Endometrial microvascular endothelial cells (primary cell): ENCODE measurements around the gene POP4. TPM values are rescaled to one million over a fixed set of nuclear protein-coding genes. Genes with fewer than 3 reads are reported as not detected.

Experiments
- in situ Hi-C: cut with HindIII; loops from 2 replicates; pipeline ENCODE4 v1.10.0; 2017; ENCODE audit warnings: low sequenced_read_pairs, low pct_unique_long_range_greater_than_20kb; ENCODE audit errors: inconsistent ontology term
- total RNA-seq: library from RNA; depleted of rRNA; stranded (reverse); fragments of >200 nt; gene quantifications from one replicate; pipeline ENCODE4 v1.2.3, GENCODE V29; 2015; ENCODE audit errors: inconsistent ontology term

The POP4 gene
- total RNA-seq, 1 donor from 2014 or later: 56.7 TPM

DNA sequence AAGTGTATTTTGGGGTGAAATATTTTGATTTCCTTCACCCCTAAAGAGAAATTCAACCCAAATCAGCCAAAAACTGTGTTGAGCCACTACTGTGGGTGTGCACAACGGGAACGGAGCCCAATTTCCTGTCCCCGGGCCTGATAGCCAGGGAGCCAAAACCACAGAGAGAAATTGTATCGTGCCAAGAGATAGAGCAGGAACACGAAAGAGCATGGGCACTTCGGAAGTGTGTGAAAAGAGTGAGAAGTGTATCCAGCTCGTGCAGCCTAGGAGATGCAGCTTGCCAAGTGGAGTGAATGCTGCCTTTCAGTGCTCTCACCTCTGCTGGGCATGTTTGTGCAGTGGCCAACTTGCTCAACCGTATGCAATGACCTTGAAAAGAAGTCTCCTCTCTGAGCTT lies 39.8 kb downstream of the POP4 start:
- in situ Hi-C loops: no loop called here

- in situ Hi-C loops: no loop called here
These were observed 44.8 kb downstream of the POP4 start for GRCh38 chr19:29650772-29651387.

DNA sequence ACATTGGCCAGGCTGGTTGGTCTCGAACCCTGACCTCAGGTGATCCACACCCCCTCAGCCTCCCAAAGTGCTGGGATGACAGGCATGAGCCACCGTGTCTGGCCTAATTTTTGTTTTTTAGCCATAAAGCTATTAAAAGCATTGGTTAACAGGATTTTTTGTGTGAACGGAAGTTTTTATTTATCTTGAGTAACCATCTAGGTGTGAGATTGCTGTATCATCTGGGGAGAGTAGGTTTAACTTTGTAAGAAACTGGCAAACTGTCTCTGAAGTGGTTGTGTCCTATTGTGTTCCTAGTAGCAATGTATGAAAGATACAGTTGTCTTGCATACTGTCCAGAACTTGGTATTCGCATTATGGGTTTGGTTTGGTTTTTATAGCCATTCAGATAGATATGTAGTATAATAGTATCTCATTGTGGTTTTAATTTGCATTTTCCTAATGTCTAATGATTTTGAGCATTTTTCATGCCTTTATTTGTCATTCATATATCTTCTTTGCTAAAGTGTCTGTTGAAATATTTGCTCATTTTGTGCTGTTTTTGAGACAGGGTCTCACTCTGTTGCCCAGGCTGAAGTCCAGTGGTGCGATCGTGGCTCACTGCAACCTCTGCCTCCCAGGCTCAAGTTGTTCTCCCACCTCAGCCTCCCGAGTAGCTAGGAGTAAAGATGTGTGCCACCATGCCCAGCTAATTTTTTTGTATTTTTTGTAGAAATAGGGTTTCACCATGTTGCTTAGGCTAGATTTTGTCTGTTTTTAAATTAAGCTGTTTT lies 45.7 kb downstream of the POP4 start:
- in situ Hi-C loops: no loop called here

DNA sequence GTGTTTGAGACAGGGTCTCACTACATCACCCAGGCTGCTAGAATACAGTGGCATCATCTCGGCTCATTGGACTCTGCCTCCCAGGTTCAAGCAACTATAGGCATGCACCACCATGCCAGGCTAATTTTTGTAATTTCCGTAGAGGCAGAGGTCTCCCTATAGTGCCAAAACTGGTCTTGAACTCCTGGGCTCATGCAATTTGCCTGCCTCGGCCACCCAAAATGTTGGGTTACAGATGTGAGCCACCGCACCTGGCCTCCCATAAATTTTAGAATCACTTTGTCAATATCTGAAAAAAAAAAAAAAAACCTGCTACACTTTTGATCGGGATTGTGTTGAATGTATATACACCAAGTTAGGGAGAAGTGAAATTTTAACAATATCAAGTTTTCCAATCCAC lies 47.3 kb downstream of the POP4 start:
- in situ Hi-C loops: no loop called here

GRCh38 chr19:29655648-29656335 lies 49.7 kb downstream of the POP4 start:
- in situ Hi-C loops: no loop called here

DNA sequence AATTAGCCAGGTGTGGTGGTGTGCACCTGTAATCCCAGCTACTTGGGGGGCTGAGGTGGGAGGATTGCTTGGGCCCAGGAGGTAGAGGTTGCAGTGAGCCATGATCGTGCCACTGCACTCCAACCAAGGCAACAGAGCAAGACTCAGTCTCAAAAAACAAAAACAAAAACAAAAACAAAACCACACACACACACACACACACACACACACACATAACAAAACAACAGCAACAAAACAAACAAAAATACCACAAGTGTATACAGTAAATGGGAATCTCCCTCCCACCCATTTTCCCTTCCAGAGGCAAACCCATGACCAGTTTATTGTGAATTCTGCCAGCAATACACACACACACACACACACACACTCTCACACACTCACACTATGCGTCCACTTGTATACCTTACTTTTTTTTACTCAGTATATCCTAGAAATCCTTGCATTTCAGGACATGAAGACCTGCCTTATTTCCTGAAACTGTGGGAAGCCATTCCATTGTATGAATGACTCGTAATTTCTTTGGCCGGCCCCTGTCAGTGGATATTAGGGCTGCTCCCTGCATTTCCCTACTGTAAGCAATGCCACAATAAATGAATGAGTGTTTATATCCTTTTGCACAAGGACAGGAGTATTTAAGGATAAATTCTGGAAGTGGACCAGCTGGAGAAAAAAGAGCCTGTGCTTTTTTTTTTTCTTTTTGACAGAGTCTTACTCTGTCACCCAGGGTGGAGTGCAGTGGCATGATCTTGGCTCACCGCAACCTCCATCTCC lies 52.3 kb downstream of the POP4 start:
- in situ Hi-C loops: no loop called here

DNA sequence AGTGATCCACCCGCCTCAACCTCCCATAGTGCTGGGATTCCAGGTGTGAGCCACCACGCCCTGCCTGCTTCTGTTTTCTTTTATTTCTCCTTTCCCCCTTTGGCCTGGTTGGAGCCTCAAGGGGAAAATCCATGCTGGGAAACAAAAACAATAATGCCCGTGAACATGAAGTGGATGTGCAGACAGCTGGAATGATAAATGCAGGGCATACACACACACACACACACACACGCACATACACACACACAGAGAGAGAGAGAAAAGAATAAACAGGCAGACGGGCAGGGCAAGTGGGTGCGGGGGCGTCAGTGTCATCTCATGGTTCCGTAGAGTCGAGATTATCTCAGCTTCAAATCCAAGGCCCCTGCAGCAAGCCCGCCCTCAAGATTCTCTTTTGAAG lies 54.8 kb downstream of the POP4 start:
- in situ Hi-C loops: no loop called here

DNA sequence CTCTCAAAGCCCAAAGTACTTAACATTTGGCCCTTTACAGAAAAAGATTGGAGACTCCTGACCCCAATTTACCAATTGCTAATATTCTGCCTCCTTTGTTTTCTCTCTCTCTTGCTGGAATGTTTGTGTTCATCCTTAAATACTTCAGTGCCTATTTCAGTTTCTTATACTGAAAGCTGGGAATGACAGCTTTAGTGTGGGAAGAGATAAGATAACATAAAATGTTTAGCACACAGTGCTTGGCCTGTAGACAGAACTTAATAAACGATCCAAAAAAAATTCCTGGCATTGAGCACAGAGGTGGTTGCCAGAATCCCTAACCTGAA lies 56.2 kb downstream of the POP4 start:
- in situ Hi-C loops: no loop called here

GRCh38 chr19:29662604-29663404 lies 56.7 kb downstream of the POP4 start:
- in situ Hi-C loops: no loop called here

- in situ Hi-C loops: no loop called here
These were observed 58.0 kb downstream of the POP4 start for GRCh38 chr19:29663861-29664752.

- in situ Hi-C loops: no loop called here
These were observed 58.7 kb downstream of the POP4 start for GRCh38 chr19:29664753-29665214.

DNA sequence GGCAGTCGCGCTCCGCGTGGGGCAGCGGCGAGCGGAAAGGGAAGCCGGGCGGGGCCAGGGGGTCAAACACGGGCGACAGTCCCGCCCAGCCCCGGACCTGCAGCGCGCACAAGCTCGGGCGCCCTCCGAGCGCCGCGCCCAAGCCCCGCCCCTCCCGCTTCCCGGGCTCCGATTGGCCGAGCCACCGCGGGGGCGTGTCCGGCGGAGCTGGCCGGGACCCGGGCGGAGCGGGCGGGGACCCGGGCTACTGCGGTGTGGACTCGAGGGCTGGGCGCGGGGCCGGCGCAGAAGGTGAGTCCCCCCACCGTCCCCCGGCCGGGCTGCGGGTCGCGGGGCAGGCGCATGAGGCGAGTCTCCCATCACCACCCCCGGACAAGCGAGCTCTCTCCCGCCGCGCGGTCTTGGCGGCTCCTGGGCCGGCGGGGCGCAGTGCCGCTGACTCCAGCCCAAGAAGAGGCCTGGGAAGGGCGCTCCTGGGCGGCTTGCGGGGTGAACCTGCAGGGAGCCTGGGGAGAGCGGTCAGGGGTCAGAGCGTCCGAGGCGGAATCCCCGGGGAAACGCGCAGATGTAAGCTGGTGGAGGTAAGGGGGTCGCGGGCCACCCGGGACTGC lies 59.2 kb downstream of the POP4 start, which contains the start of gene PLEKHF1:
Gene PLEKHF1 (plus strand): TSS at position 247 of the 611 bp plus-strand sequence. CDS start 8,379 bp downstream, outside the sequence.
- in situ Hi-C loops: no loop called here

GRCh38 chr19:29665826-29666577 lies 59.9 kb downstream of the POP4 start:
- in situ Hi-C loops: no loop called here
